Peyer's patch (tissue), 4 donors: ENCODE data around the gene ACSM6.

Experiments
- CTCF ChIP-seq, 6 experiments: fragments of 450-650 bp in 4 of 6; fragments of 200-600 bp in 2 of 6; sonication (generic) in 1 of 6; IDR thresholded peaks; one replicate each; pipeline ENCODE4 v1.5.1; 2017 to 2019; ENCODE audit warnings: antibody characterized with exemption in 6 of 6, mild to moderate bottlenecking in 3 of 6, moderate library complexity in 1 of 6
- POLR2A ChIP-seq, 2 donors: fragments of 450-650 bp; IDR thresholded peaks; one replicate each; pipeline ENCODE4 v1.5.1; 2017; ENCODE audit warnings: antibody characterized with exemption in 2 of 2, mild to moderate bottlenecking in 2 of 2, moderate library complexity in 2 of 2

GRCh38 chr10:95171336-95171735, 22.7 kb upstream of the ACSM6 start:
- TF ChIP-seq CTCF (IDR thresholded peaks at IDR 0.05) (no peak), POLR2A (IDR thresholded peaks at IDR 0.05) (no peak)
